A549 (cell line): ENCODE measurements around the gene ANG. TPM values are rescaled to one million over a fixed set of nuclear protein-coding genes. Genes with fewer than 3 reads are reported as not detected.

Experiments
- ATAC-seq, 2 experiments: fragments of 200-7000 bp in 1 of 2; fragments of >200 bp in 1 of 2; cut with Nextera tagmentation in 1 of 2; cut with Tn5 transposase in 1 of 2; 3 replicates each; pipeline versions ENCODE4 v1.8.0 to v1.9.1; 2018 to 2020; ENCODE audit warnings: mild to moderate bottlenecking in 1 of 2, moderate library complexity in 1 of 2
- CTCF ChIA-PET: fragments of 300-600 bp; sonication (Branson Sonifier 250); formaldehyde crosslinking; extraction: SDS; loops from one replicate; lab custom pipeline; 2021; ENCODE audit warnings: antibody characterized with exemption, inconsistent platforms; lab: Yijun Ruan, JAX
- POLR2A ChIA-PET: fragments of 350-600 bp; formaldehyde crosslinking; extraction: SDS; loops from one replicate; lab custom pipeline; 2021; ENCODE audit warnings: antibody characterized with exemption, inconsistent platforms; lab: Yijun Ruan, JAX
- DNase-seq, 2 experiments: peaks; one replicate each; pipeline versions ENCODE4 v3.0.0 to v3.0.0-alpha.2; 2011 to 2016; ENCODE audit warnings: low read depth in 1 of 2, low spot score in 1 of 2
- FAIRE-seq: peaks from 2 replicates; lab custom pipeline; 2011; peaks lifted over from hg19 to GRCh38; lab: Jason Lieb, UNC
- H3K27ac ChIP-seq, 2 experiments: fragments of >200 bp; sonication (Bioruptor Twin); formaldehyde crosslinking; 3 replicates each; pipeline ENCODE4 v1.5.1; 2016 to 2017
- H3K4me1 ChIP-seq: fragments of >200 bp; sonication (Bioruptor Twin); formaldehyde crosslinking; 3 replicates; pipeline ENCODE4 v1.6.1; 2016
- H3K4me2 ChIP-seq: fragments of >200 bp; sonication (Bioruptor Twin); formaldehyde crosslinking; 3 replicates; pipeline ENCODE4 v1.6.1; 2016
- H3K4me3 ChIP-seq: fragments of >200 bp; sonication (Bioruptor Twin); formaldehyde crosslinking; 3 replicates; pipeline ENCODE4 v1.5.1; 2016
- H3K9me3 ChIP-seq: fragments of >200 bp; sonication (Bioruptor Twin); formaldehyde crosslinking; 3 replicates; pipeline ENCODE4 v1.6.1; 2016
- CTCF ChIP-seq: fragments of >200 bp; sonication (Bioruptor Twin); formaldehyde crosslinking; IDR thresholded peaks from 3 replicates; pipeline ENCODE4 v1.5.1; 2016
- EHMT2 ChIP-seq: fragments of 200-600 bp; sonication (generic); IDR thresholded peaks from 2 replicates; pipeline ENCODE4 v1.6.1; 2016; ENCODE audit warnings: antibody characterized with exemption, low read depth, mild to moderate bottlenecking, moderate library complexity
- EP300 ChIP-seq, 2 experiments: fragments of >200 bp; sonication (Bioruptor Twin); formaldehyde crosslinking; IDR thresholded peaks; 2 replicates in 1 of 2; 3 replicates in 1 of 2; pipeline ENCODE4 v1.6.1; 2016 to 2017
- FOSB ChIP-seq: fragments of 250-450 bp; sonication (Bioruptor Pico); IDR thresholded peaks from 2 replicates; pipeline ENCODE4 v1.5.0; 2020; ENCODE audit warnings: mild to moderate bottlenecking, moderate library complexity
- HDAC2 ChIP-seq: fragments of 200-600 bp; sonication (generic); IDR thresholded peaks from 2 replicates; pipeline ENCODE4 v1.6.1; 2016
- JUN ChIP-seq, 2 experiments: fragments of >200 bp; sonication (Bioruptor Twin); formaldehyde crosslinking; IDR thresholded peaks; 2 replicates in 1 of 2; 3 replicates in 1 of 2; pipeline ENCODE4 v1.6.1; 2016 to 2017
- JUNB ChIP-seq: fragments of >200 bp; sonication (Bioruptor Twin); formaldehyde crosslinking; IDR thresholded peaks from 2 replicates; pipeline ENCODE4 v1.6.1; 2016
- MAFK ChIP-seq: fragments of 450-650 bp; IDR thresholded peaks from 2 replicates; pipeline ENCODE4 v1.6.1; 2014; ENCODE audit not compliant: partially characterized antibody
- MAZ ChIP-seq: fragments of 150-350 bp; IDR thresholded peaks from 2 replicates; pipeline ENCODE4 v1.6.1; 2014; ENCODE audit warnings: antibody characterized with exemption, low read depth, low read length, borderline replicate concordance
- MYC ChIP-seq: IDR thresholded peaks from 2 replicates; pipeline ENCODE4 v1.6.1; 2012; ENCODE audit warnings: mild to moderate bottlenecking, inconsistent platforms, low read length, improper control_type of control experiment, borderline replicate concordance
- NPAS2 ChIP-seq: fragments of 250-450 bp; sonication (Bioruptor Pico); IDR thresholded peaks from 2 replicates; pipeline ENCODE4 v1.8.0; 2022; ENCODE audit warnings: mild to moderate bottlenecking, moderate library complexity, borderline replicate concordance
- RARB ChIP-seq: fragments of 250-450 bp; sonication (Bioruptor Pico); IDR thresholded peaks from 2 replicates; pipeline ENCODE4 v1.8.0; 2021; ENCODE audit warnings: mild to moderate bottlenecking, moderate library complexity
- SMC3 ChIP-seq: fragments of >200 bp; sonication (Bioruptor Twin); formaldehyde crosslinking; IDR thresholded peaks from 3 replicates; pipeline ENCODE4 v1.6.1; 2018; ENCODE audit warnings: inconsistent platforms
- TFCP2L1 ChIP-seq: fragments of 250-450 bp; sonication (Bioruptor Pico); IDR thresholded peaks from 2 replicates; pipeline ENCODE4 v1.5.0; 2021; ENCODE audit warnings: mild to moderate bottlenecking
- TP53 ChIP-seq: fragments of 250-450 bp; sonication (Bioruptor Pico); IDR thresholded peaks from 2 replicates; pipeline ENCODE4 v1.5.0; 2021; ENCODE audit warnings: mild to moderate bottlenecking, moderate library complexity
- USF2 ChIP-seq: fragments of 450-650 bp; IDR thresholded peaks from 2 replicates; pipeline ENCODE4 v1.6.1; 2014; ENCODE audit warnings: antibody characterized with exemption
- ZC3H11A ChIP-seq: fragments of 450-650 bp; IDR thresholded peaks from 2 replicates; pipeline ENCODE4 v1.6.1; 2014; ENCODE audit warnings: antibody characterized with exemption, mild to moderate bottlenecking
- ZNF302 ChIP-seq: fragments of 250-450 bp; sonication (Bioruptor Pico); IDR thresholded peaks from 2 replicates; pipeline ENCODE4 v1.9.0; 2021; ENCODE audit warnings: inconsistent platforms, mild to moderate bottlenecking, moderate library complexity
- ZSCAN20 ChIP-seq: fragments of 250-450 bp; sonication (Bioruptor Pico); IDR thresholded peaks from 2 replicates; pipeline ENCODE4 v1.8.0; 2022; ENCODE audit warnings: mild to moderate bottlenecking, moderate library complexity
- WGBS: methylation state at CpG from one replicate; pipeline ENCODE4 v1.1.6; 2017; ENCODE audit errors: missing lambda C conversion rate; 5-methylcytosine and 5-hydroxymethylcytosine counted together
- polyA plus RNA-seq, 4 experiments: library from polyadenylated mRNA; depleted of rRNA in 3 of 4; stranded (reverse); fragments of >200 nt; fragmentation: RNase III in 1 of 4; extraction: RNeasy Plus Mini Kit Qiagen cat#74134 plus additional on column Dnase treatment in 1 of 4; gene quantifications; 2 replicates in 3 of 4; 3 replicates in 1 of 4; pipeline ENCODE4 v1.2.3, GENCODE V29; 2011 to 2017

ANG gene
- polyA plus RNA-seq, 2 of the 4 experiments (the other 2 are of a cell fraction) = 10.5 to 35.4 TPM

GRCh38 chr14:20712904-20713303, 24.3 kb downstream of the ANG start:
- no peak overlapping the region for H3K4me3 ChIP-seq
- CTCF ChIA-PET = interaction anchor here (1.3 to 2.2 kb wide), 2 partner anchors 141 to 258 kb away, joined by 3 to 8 read pairs; no protein-coding TSS in a partner anchor
- TF ChIP-seq EHMT2 = no peak
- TF ChIP-seq HDAC2 = no peak
- no peak for DNase-seq
- no peak for ATAC-seq
- POLR2A ChIA-PET = no interaction called here
- no peak for FAIRE-seq
- peaks cover 7% of the 10 kb centered on the region; the same call in 1 of the 3 replicates for H3K9me3 ChIP-seq
- no peak overlapping the region for H3K4me2 ChIP-seq
- WGBS = 6% methylated on average over 2 of the region's 2 CpGs
- H3K4me1 ChIP-seq = no peaks in the 10 kb centered on the region
- H3K27ac ChIP-seq = no peak overlapping the region

- no peak overlapping the region for H3K27ac ChIP-seq
- no peaks in the 10 kb centered on the region for H3K4me1 ChIP-seq
- peaks cover 7% of the 10 kb centered on the region; the same call in 1 of the 3 replicates for H3K9me3 ChIP-seq
- WGBS = 18% methylated on average over 4 of the region's 4 CpGs
- peak in 1 of 2 experiments; percentile 34; a peak in 1 of 6 replicates for ATAC-seq
- DNase-seq = no peak
- CTCF ChIA-PET = interaction anchor here (0.8 to 2.0 kb wide), 6 partner anchors 9 to 256 kb away, joined by 3 to 9 read pairs (median 4); no protein-coding TSS in a partner anchor
- H3K4me2 ChIP-seq = peak overlapping the region; percentile 25; the same call in 2 of the 3 replicates
- H3K4me3 ChIP-seq = no peak overlapping the region
- no peak for TF ChIP-seq TP53 (CRISPR knock-in tag)
- no peak for TF ChIP-seq NPAS2
- TF ChIP-seq SMC3 = no peak
- no peak for TF ChIP-seq USF2
- TF ChIP-seq ZSCAN20 (CRISPR knock-in tag) = no peak
- TF ChIP-seq FOSB (CRISPR knock-in tag) = no peak
- no peak for TF ChIP-seq JUNB
- TF ChIP-seq ZNF302 (CRISPR knock-in tag) = no peak
- no peak for TF ChIP-seq MAZ
- TF ChIP-seq CTCF = no peak
- TF ChIP-seq MYC = no peak
- TF ChIP-seq ZC3H11A = no peak
- no peak for TF ChIP-seq EP300 (IDR thresholded peaks at IDR 0.05)
- POLR2A ChIA-PET = no interaction called here
- no peak for FAIRE-seq
Observed at GRCh38 chr14:20714593-20715250, 26.2 kb downstream of the ANG start.

GRCh38 chr14:20719777-20720176, 31.2 kb downstream of the ANG start:
- TF ChIP-seq ZC3H11A (no peak), MAFK (no peak), SMC3 (no peak), JUN (IDR thresholded peaks at IDR 0.05) (no peak), TFCP2L1 (CRISPR knock-in tag) (no peak), RARB (no peak), MYC (no peak)
- Histone ChIP-seq H3K27ac (no peak overlapping the region), H3K9me3 (peaks cover 7% of the 10 kb centered on the region; the same call in 1 of the 3 replicates), H3K4me3 (no peak overlapping the region), H3K4me2 (no peak overlapping the region), H3K4me1 (no peaks in the 10 kb centered on the region)
- ChIA-PET CTCF (interaction anchor here (0.5 to 2.2 kb wide), 3 partner anchors 18 to 139 kb away, joined by 3 to 5 read pairs (median 3); no protein-coding TSS in a partner anchor), POLR2A (no interaction called here)
- FAIRE-seq (no peak), ATAC-seq (no peak), DNase-seq (no peak)
- WGBS = 53% methylated on average over 4 of the region's 4 CpGs
